ENCODE measurements around the gene TC2N. TPM values are rescaled to one million over a fixed set of nuclear protein-coding genes. Genes with fewer than 3 reads are reported as not detected.

TC2N gene
- total and polyA plus RNA-seq, 2 donors (not counting 3 experiments of a cell fraction or from before 2014, with no cell fraction given): 0.40 TPM; not detected in 1

- POLR2A ChIA-PET: no interaction called here
- BruUV-seq (replicated peaks): no TSS peak
- no peak for FAIRE-seq
- Histone ChIP-seq H3K9me1 (replicated peaks; ENCODE audit: control insufficient read depth, extremely low read depth, insufficient read depth, low read length) (no peaks in the 10 kb centered on the region), H3K4me3 (replicated peaks in 1 of 3; ENCODE audit: insufficient read depth in 1 of 3, low read depth in 1 of 3, low read length in 3 of 3) (no peak overlapping the region), H4K20me1 (replicated peaks; ENCODE audit: control insufficient read depth, extremely low read depth, insufficient read depth, low read length) (no peaks in the 10 kb centered on the region), H3K4me2 (ENCODE audit: insufficient read depth, low read length) (no peak overlapping the region), H3K27me3 (ENCODE audit: control insufficient read depth in 2 of 2, insufficient read depth in 2 of 2, low read length in 2 of 2) (no peaks in the 10 kb centered on the region), H3K27ac (ENCODE audit: insufficient read depth, low read depth, low read length) (no peak overlapping the region), H3K9ac (replicated peaks; ENCODE audit: extremely low read depth, insufficient read depth, low read length) (no peak overlapping the region), H3K4me1 (ENCODE audit: control insufficient read depth, extremely low read depth, insufficient read depth, low read length) (no peaks in the 10 kb centered on the region), H2AFZ (ENCODE audit: low read depth, low read length) (no peak overlapping the region), H3K36me3 (ENCODE audit: control insufficient read depth in 2 of 2, extremely low read depth in 1 of 2, insufficient read depth in 2 of 2, low read length in 2 of 2) (no peaks in the 10 kb centered on the region), H3K9me3 (replicated peaks; ENCODE audit: control insufficient read depth, insufficient read depth, low read length) (no peaks in the 10 kb centered on the region), H3K79me2 (ENCODE audit: control insufficient read depth, insufficient read depth, low read length) (no peaks in the 10 kb centered on the region)
- TF ChIP-seq POLR2A (IDR thresholded peaks at IDR 0.05; ENCODE audit: low read depth, low read length) (no peak), MAX (IDR thresholded peaks at IDR 0.05; ENCODE audit: insufficient read depth, insufficient read length) (no peak), FOS (IDR thresholded peaks at IDR 0.05; ENCODE audit: borderline replicate concordance, insufficient read depth, low read length) (no peak), JUN (IDR thresholded peaks at IDR 0.05; ENCODE audit: borderline replicate concordance, insufficient read depth, insufficient read length, low read depth) (no peak), EZH2 (IDR thresholded peaks at IDR 0.05; ENCODE audit: borderline replicate concordance, low read depth, low read length, severe bottlenecking) (no peak), GATA2 (IDR thresholded peaks at IDR 0.05; ENCODE audit: insufficient read depth, insufficient read length, low read depth, low read length) (no peak), CTCF (IDR thresholded peaks at IDR 0.05; ENCODE audit: extremely low read depth in 1 of 2, insufficient read depth in 1 of 2, low read depth in 1 of 2, low read length in 2 of 2) (no peak), POLR2AphosphoS5 (IDR thresholded peaks at IDR 0.05; ENCODE audit: insufficient read depth, low read depth, low read length) (no peak), MYC (IDR thresholded peaks at IDR 0.05; ENCODE audit: low read depth, low read length) (no peak)
- CTCF ChIA-PET: no interaction called here
- intact Hi-C loops (cut with micrococcal nuclease) (no loop called here), dilution Hi-C loops (cut with MboI; ENCODE audit: extremely low pct_ligation_motif_present, low sequenced_read_pairs) (no loop called here)
- DNase-seq (ENCODE audit: low read depth, low spot score): no peak
Observed at GRCh38 chr14:91879196-91879595, 11.9 kb upstream of the TC2N start.

All from endothelial cell of umbilical vein (primary cell).